ENCODE measurements around the gene PPEF1.
"Not testable (repeated sequence)": the region's sequence is repeated elsewhere in the genome, so short reads cannot be mapped to it uniquely, and the experiment has no call there.

PPEF1 gene

DNA sequence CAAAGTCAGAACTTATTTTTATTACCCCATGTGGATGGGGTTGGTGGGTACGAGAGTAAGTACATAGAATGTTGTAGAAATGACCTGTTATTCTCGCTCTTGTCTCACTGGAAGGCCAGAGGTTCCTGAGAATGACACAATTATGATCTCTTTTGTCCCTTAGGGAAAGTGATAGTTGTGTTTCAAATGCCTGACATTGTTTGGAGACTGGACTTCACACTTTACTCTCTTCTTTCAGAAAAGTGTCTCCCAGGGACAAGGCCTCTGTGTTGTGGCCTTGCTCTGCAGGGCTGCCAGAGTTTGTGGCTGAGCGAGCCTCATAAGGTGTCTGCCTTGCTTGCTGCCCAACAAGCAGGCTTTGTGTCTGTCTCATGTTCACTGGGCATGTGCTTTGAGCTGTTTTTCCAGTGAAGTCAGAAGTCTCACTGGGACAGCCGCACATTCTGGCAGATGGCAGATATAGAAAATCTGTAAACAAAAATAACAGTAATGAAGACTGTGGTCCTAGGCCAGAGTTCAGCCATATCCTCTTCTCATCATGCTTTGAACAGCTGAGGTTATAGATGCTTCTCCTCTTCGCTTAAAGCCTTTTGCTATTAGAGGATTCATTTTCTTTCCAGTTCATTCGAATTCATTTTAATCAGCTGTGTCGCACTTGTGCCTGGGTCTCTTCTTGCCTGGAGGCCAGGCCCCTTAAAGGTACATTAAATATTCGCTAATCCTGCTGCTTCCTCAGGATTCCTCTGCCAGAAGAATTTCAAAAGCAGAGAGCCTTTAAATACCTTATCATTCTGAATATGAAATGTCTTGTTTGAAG is 14.4 kb downstream of the PPEF1 start:
- TF ChIP-seq, protein P1, sequence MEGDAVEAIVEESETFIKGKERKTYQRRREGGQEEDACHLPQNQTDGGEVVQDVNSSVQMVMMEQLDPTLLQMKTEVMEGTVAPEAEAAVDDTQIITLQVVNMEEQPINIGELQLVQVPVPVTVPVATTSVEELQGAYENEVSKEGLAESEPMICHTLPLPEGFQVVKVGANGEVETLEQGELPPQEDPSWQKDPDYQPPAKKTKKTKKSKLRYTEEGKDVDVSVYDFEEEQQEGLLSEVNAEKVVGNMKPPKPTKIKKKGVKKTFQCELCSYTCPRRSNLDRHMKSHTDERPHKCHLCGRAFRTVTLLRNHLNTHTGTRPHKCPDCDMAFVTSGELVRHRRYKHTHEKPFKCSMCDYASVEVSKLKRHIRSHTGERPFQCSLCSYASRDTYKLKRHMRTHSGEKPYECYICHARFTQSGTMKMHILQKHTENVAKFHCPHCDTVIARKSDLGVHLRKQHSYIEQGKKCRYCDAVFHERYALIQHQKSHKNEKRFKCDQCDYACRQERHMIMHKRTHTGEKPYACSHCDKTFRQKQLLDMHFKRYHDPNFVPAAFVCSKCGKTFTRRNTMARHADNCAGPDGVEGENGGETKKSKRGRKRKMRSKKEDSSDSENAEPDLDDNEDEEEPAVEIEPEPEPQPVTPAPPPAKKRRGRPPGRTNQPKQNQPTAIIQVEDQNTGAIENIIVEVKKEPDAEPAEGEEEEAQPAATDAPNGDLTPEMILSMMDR (conservative IDR thresholded peaks at IDR 0.05; ENCODE audit: low read depth) = no peak
- DNase-seq (ENCODE audit: low spot score) = no peak
- POLR2A ChIA-PET (ENCODE audit: low non-redundant PET) = no interaction called here
- CTCF ChIA-PET = no interaction called here
- no peak overlapping the region for H3K27ac ChIP-seq

DNA sequence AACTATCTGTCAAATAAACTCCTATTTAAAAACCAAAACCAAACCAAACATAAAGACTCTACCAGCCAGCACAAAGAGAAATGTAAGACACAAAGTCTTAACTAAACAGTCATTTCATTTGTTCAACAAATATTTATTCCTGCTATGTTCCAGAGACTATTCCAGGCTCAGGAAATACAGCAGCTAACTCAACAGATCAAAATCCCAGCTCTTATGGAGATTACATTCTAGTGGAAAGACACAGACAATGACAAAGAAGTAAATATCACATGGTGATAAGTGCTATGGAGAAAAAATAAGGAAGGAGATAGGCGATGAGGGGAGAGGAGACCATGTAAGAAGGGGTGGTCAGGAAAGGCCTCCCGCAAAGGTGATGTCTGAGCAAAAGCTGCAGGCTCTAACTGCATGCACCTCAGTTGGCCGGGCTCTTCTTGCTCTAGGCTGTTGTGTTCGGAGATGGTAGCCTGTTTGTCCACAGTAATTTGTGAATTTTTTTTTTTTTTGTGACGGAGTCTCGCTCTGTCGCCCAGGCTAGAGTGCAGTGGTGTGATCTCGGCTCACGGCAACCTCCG is 15.1 kb downstream of the PPEF1 start:
- TF ChIP-seq, protein P1 (conservative IDR thresholded peaks at IDR 0.05; ENCODE audit: low read depth) = no peak
- ChIA-PET POLR2A (ENCODE audit: low non-redundant PET) (no interaction called here), CTCF (no interaction called here)
- H3K27ac ChIP-seq = no peak overlapping the region
- DNase-seq (ENCODE audit: low spot score) = no peak

- TF ChIP-seq, protein P1 (conservative IDR thresholded peaks at IDR 0.05; ENCODE audit: low read depth) = no peak
- no peak for DNase-seq (ENCODE audit: low spot score)
- H3K27ac ChIP-seq = no peak overlapping the region
- CTCF ChIA-PET = no interaction called here
- POLR2A ChIA-PET (ENCODE audit: low non-redundant PET) = no interaction called here
These were observed 18.0 kb downstream of the PPEF1 start for GRCh38 chrX:18725310-18725943.

GRCh38 chrX:18733287-18733686 is 25.8 kb downstream of the PPEF1 start:
- CTCF ChIA-PET = interaction anchor here (0.6 kb wide), 1 partner anchor 35 kb away, joined by 3 read pairs; no protein-coding TSS in a partner anchor
- TF ChIP-seq, protein P1 (conservative IDR thresholded peaks at IDR 0.05; ENCODE audit: low read depth) = no peak
- POLR2A ChIA-PET (ENCODE audit: low non-redundant PET) = no interaction called here
- DNase-seq (ENCODE audit: low spot score) = no peak
- no peak overlapping the region for H3K27ac ChIP-seq

DNA sequence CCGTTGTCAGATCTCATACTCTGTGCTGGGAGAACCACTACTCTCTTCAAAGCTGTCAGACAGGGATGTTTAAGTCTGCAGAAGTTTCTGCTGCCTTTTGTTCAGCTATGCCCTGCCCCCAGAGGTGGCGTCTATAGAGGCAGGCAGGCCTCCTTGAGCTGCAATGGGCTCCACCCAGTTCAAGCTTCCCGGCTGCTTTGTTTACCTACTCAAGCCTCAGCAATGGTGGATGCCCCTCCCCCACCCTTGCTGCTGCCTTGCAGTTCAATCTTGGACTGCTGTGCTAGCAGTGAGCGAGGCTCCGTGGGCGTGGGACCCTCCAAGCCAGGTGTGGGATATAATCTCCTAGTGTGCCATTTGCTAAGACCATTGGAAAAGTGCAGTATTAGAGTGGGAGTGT is 32.2 kb downstream of the PPEF1 start:
- POLR2A ChIA-PET (ENCODE audit: low non-redundant PET); DNase-seq (ENCODE audit: low spot score); CTCF ChIA-PET; H3K27ac ChIP-seq: not testable (repeated sequence)

GRCh38 chrX:18748499-18748898 is 41.1 kb downstream of the PPEF1 start:
- no peak overlapping the region for H3K27ac ChIP-seq
- POLR2A ChIA-PET (ENCODE audit: low non-redundant PET) = no interaction called here
- TF ChIP-seq, protein P1 (conservative IDR thresholded peaks at IDR 0.05; ENCODE audit: low read depth) = no peak
- CTCF ChIA-PET = no interaction called here
- DNase-seq (ENCODE audit: low spot score) = no peak

DNA sequence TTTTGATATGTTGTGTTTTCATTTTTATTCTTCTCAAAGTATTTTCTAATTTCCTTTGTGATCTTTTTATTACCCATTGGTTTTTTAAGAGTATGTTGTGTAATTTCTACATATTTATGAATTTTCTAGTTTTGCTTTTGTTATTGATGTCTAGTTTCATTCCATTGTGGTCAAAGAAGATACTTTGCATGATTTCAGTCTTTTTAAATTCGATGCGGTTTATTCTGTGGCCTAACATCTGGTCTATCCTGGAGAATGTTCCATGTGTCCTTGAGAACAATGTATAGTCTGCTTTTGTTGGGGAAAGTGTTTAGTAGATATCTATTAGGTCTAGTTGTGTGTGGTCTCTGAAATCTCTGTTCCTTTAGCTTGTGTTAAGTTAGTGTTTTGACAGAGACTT is 46.2 kb downstream of the PPEF1 start:
- TF ChIP-seq, protein P1 (conservative IDR thresholded peaks at IDR 0.05; ENCODE audit: low read depth) = no peak
- no peak for DNase-seq (ENCODE audit: low spot score)
- ChIA-PET CTCF (no interaction called here), POLR2A (ENCODE audit: low non-redundant PET) (no interaction called here)
- H3K27ac ChIP-seq = no peak overlapping the region
